ENCODE data around the gene CYP27C1.
A peak's percentile ranks its signal among the peaks of the same experiment; 100 is the strongest.
"Not testable (repeated sequence)": the region's sequence is repeated elsewhere in the genome, so short reads cannot be mapped to it uniquely, and the experiment has no call there.

The CYP27C1 gene

GRCh38 chr2:127220768-127221527, 849 bp upstream of the CYP27C1 start:
- DNase-seq: no peak

- no peak for DNase-seq
Observed at GRCh38 chr2:127219171-127220070, 678 bp downstream of the CYP27C1 start.

- DNase-seq: no peak
Observed at GRCh38 chr2:127218812-127219170, 1.3 kb downstream of the CYP27C1 start.

- no peak for DNase-seq
Observed at GRCh38 chr2:127217470-127218325, 2.4 kb downstream of the CYP27C1 start.

- no peak for DNase-seq
Observed at GRCh38 chr2:127216593-127216992, 3.5 kb downstream of the CYP27C1 start.

GRCh38 chr2:127216095-127216494, 4.0 kb downstream of the CYP27C1 start:
- no peak for DNase-seq

GRCh38 chr2:127214201-127214600, 5.9 kb downstream of the CYP27C1 start:
- not testable (repeated sequence) for DNase-seq

- DNase-seq: no peak
Observed at GRCh38 chr2:127208313-127208712, 11.8 kb downstream of the CYP27C1 start.

GRCh38 chr2:127205218-127206125, 14.6 kb downstream of the CYP27C1 start:
- no peak for DNase-seq

- DNase-seq: no peak
Observed at GRCh38 chr2:127201452-127201851, 18.6 kb downstream of the CYP27C1 start.

- DNase-seq: no peak
Observed at GRCh38 chr2:127200962-127201361, 19.1 kb downstream of the CYP27C1 start.

- DNase-seq: no peak
Observed at GRCh38 chr2:127199223-127199622, 20.9 kb downstream of the CYP27C1 start.

GRCh38 chr2:127197475-127198385, 22.4 kb downstream of the CYP27C1 start:
- DNase-seq: peak; percentile 77 to 88

GRCh38 chr2:127196998-127197397, 23.1 kb downstream of the CYP27C1 start:
- peak; percentile 68 to 86 for DNase-seq

GRCh38 chr2:127196549-127196948, 23.6 kb downstream of the CYP27C1 start:
- DNase-seq: no peak

- DNase-seq: no peak
Observed at GRCh38 chr2:127195140-127196074, 24.7 kb downstream of the CYP27C1 start.

GRCh38 chr2:127194447-127194846, 25.7 kb downstream of the CYP27C1 start:
- no peak for DNase-seq

- no peak for DNase-seq
Observed at GRCh38 chr2:127193967-127194280, 26.2 kb downstream of the CYP27C1 start.

GRCh38 chr2:127193164-127193966, 26.7 kb downstream of the CYP27C1 start:
- DNase-seq: no peak
